CD14-positive monocyte (primary cell): Measurements from ENCODE around the gene C12orf56. TPM values are rescaled to one million over a fixed set of nuclear protein-coding genes. Genes with fewer than 3 reads are reported as not detected.

Experiments
- DNase-seq, 3 donors: peaks; one replicate each; pipeline ENCODE4 v3.0.0-alpha.2; 2011 to 2022
- H2AFZ ChIP-seq: 2 replicates; pipeline ENCODE4 v1.6.0; 2012; ENCODE audit warnings: mild to moderate bottlenecking, low read depth, low read length, inconsistent platforms; ENCODE audit not compliant: insufficient read depth, poor library complexity, severe bottlenecking
- H3K27ac ChIP-seq, 2 donors: 1 replicate in 1 of 2; 2 replicates in 1 of 2; pipeline ENCODE4 v1.5.1; 2012 to 2013; ENCODE audit warnings: low read length in 2 of 2, control low read depth in 1 of 2, inconsistent platforms in 1 of 2, low read depth in 1 of 2, mild to moderate bottlenecking in 1 of 2
- H3K27me3 ChIP-seq, 2 donors: one replicate each; pipeline versions ENCODE4 v1.6.0 to v1.6.1; 2011 to 2013; ENCODE audit warnings: low read length in 2 of 2; ENCODE audit not compliant: control insufficient read depth in 2 of 2, insufficient read depth in 2 of 2
- H3K36me3 ChIP-seq, 2 donors: replicated peaks in 1 of 2; 1 replicate in 1 of 2; 2 replicates in 1 of 2; pipeline versions ENCODE4 v1.5.1 to v1.6.1; 2012 to 2013; ENCODE audit warnings: low read length in 2 of 2, control low read depth in 1 of 2, inconsistent platforms in 1 of 2, mild to moderate bottlenecking in 1 of 2; ENCODE audit not compliant: insufficient read depth in 2 of 2, control insufficient read depth in 1 of 2
- H3K4me1 ChIP-seq, 2 donors: 1 replicate in 1 of 2; 2 replicates in 1 of 2; pipeline versions ENCODE4 v1.5.1 to v1.6.1; 2012 to 2013; ENCODE audit warnings: low read length in 2 of 2, control low read depth in 1 of 2, inconsistent platforms in 1 of 2, mild to moderate bottlenecking in 1 of 2, moderate library complexity in 1 of 2; ENCODE audit not compliant: insufficient read depth in 2 of 2, control insufficient read depth in 1 of 2
- H3K4me2 ChIP-seq: replicated peaks from 2 replicates; pipeline ENCODE3; 2012; ENCODE audit warnings: low read length, moderate library complexity, mild to moderate bottlenecking; ENCODE audit not compliant: poor library complexity, severe bottlenecking; ENCODE audit errors: extremely low read depth
- H3K4me3 ChIP-seq, 3 experiments: fragments of 200-600 bp in 1 of 3; sonication (generic) in 1 of 3; replicated peaks in 1 of 3; 1 replicate in 2 of 3; 2 replicates in 1 of 3; pipeline ENCODE4 v1.5.1; 2011 to 2013; ENCODE audit warnings: low read length in 3 of 3, mild to moderate bottlenecking in 3 of 3, control low read depth in 2 of 3, low read depth in 2 of 3, inconsistent platforms in 1 of 3, moderate library complexity in 1 of 3
- H3K79me2 ChIP-seq: 2 replicates; pipeline ENCODE4 v1.6.0; 2012; ENCODE audit warnings: mild to moderate bottlenecking, control low read depth, inconsistent platforms, low read length, moderate library complexity; ENCODE audit not compliant: insufficient read depth
- H3K9ac ChIP-seq: 2 replicates; pipeline ENCODE4 v1.6.0; 2017; ENCODE audit warnings: low read length, mild to moderate bottlenecking; ENCODE audit not compliant: insufficient read depth, poor library complexity, severe bottlenecking
- H3K9me3 ChIP-seq, 2 donors: replicated peaks in 1 of 2; 1 replicate in 1 of 2; 2 replicates in 1 of 2; pipeline versions ENCODE4 v1.5.1 to v1.6.1; 2012 to 2013; ENCODE audit warnings: low read length in 2 of 2, control low read depth in 1 of 2; ENCODE audit not compliant: control insufficient read depth in 1 of 2, insufficient read depth in 1 of 2
- H4K20me1 ChIP-seq: 2 replicates; pipeline ENCODE4 v1.6.0; 2012; ENCODE audit warnings: mild to moderate bottlenecking, low read length, control low read depth, moderate library complexity; ENCODE audit not compliant: insufficient read depth
- H3K27ac Mint-ChIP-seq, 7 donors: one replicate each; pipeline ENCODE4 v1.8.0; 2020; ENCODE audit warnings: mild to moderate bottlenecking in 7 of 7, mixed read lengths in 7 of 7, moderate library complexity in 6 of 7, inconsistent platforms in 2 of 7
- H3K27me3 Mint-ChIP-seq, 3 donors: one replicate each; pipeline ENCODE4 v1.8.0; 2021 to 2022; ENCODE audit warnings: low read depth in 3 of 3, mild to moderate bottlenecking in 3 of 3, mixed read lengths in 3 of 3, moderate library complexity in 3 of 3, inconsistent platforms in 1 of 3
- H3K36me3 Mint-ChIP-seq, 2 donors: one replicate each; pipeline ENCODE4 v1.8.0; 2020; ENCODE audit warnings: mixed read lengths in 2 of 2, inconsistent platforms in 1 of 2, mild to moderate bottlenecking in 1 of 2
- H3K4me1 Mint-ChIP-seq: one replicate; pipeline ENCODE4 v1.8.0; 2020; ENCODE audit warnings: mild to moderate bottlenecking, mixed read lengths
- H3K4me3 Mint-ChIP-seq, 2 donors: one replicate each; pipeline ENCODE4 v1.8.0; 2020; ENCODE audit warnings: mild to moderate bottlenecking in 2 of 2, mixed read lengths in 2 of 2, moderate library complexity in 1 of 2
- H3K9me3 Mint-ChIP-seq, 7 donors: one replicate each; pipeline ENCODE4 v1.8.0; 2020 to 2022; ENCODE audit warnings: mixed read lengths in 7 of 7, mild to moderate bottlenecking in 6 of 7, moderate library complexity in 6 of 7, inconsistent platforms in 2 of 7
- WGBS: methylation state at CpG from one replicate; pipeline ENCODE4 v1.1.5; 2013; ENCODE audit warnings: missing lambda C conversion rate; ENCODE audit not compliant: insufficient coverage; 5-methylcytosine and 5-hydroxymethylcytosine counted together
- intact Hi-C, 2 donors: fragments of 100-400 bp; cut with micrococcal nuclease; formaldehyde crosslinking; loops; one replicate each; pipeline versions ENCODE4 v1.15.0 to v1.15.1; 2023
- polyA plus RNA-seq, 3 donors: library from polyadenylated mRNA; depleted of rRNA in 1 of 3; unstranded in 2 of 3; stranded (reverse) in 1 of 3; fragments of 300-500 nt in 2 of 3; fragments of >200 nt in 1 of 3; fragmentation: Illumina TruSeq in 2 of 3; gene quantifications; 1 replicate in 2 of 3; 2 replicates in 1 of 3; pipeline ENCODE4 v1.2.3, GENCODE V29; 2012 to 2021
- TF ChIP-seq, protein P1 (sequence below): fragments of 200-600 bp; IDR thresholded peaks from one replicate; pipeline ENCODE4 v1.8.0; 2022; ENCODE audit warnings: antibody characterized with exemption, mild to moderate bottlenecking

C12orf56 gene
- polyA plus RNA-seq, 3 donors = not detected

DNA sequence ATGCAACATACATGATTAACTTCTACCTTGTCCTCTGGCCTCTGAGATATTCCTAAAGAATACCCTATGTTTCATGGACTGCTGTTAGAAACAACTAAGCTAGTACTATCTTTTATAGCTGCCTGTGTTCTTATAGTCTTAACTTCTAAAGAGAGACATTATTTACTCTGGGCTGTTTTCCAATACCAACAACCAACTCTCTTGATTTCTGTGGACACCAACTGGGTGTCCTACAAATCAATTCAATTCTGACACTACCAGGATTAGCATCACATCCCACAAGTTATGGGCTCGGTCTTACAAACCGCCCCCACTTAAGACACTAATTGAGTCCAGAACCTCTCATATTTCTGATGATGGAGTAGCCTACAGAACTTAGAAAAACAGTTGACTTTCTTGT lies 21.9 kb upstream of the C12orf56 start:
- H3K4me1 Mint-ChIP-seq = peaks cover under 1% of the 10 kb centered on the region
- H3K4me3 Mint-ChIP-seq = no peak overlapping the region
- no peaks in the 10 kb centered on the region for H3K27me3 Mint-ChIP-seq
- peaks cover 58 to 73% of the 10 kb centered on the region in 2 donors for H3K36me3 Mint-ChIP-seq
- WGBS = no CpG with 5 or more reads among the region's 2 CpGs
- H3K27ac Mint-ChIP-seq = no peak overlapping the region
- no peak overlapping the region for H3K4me3 ChIP-seq
- no peaks in the 10 kb centered on the region for H4K20me1 ChIP-seq
- no peak overlapping the region for H3K27ac ChIP-seq
- peaks cover 11% of the 10 kb centered on the region for H3K79me2 ChIP-seq
- no peak overlapping the region for H3K9ac ChIP-seq
- intact Hi-C loops = no loop called here
- no peak overlapping the region for H2AFZ ChIP-seq
- no peak overlapping the region for H3K4me2 ChIP-seq
- TF ChIP-seq, protein P1, sequence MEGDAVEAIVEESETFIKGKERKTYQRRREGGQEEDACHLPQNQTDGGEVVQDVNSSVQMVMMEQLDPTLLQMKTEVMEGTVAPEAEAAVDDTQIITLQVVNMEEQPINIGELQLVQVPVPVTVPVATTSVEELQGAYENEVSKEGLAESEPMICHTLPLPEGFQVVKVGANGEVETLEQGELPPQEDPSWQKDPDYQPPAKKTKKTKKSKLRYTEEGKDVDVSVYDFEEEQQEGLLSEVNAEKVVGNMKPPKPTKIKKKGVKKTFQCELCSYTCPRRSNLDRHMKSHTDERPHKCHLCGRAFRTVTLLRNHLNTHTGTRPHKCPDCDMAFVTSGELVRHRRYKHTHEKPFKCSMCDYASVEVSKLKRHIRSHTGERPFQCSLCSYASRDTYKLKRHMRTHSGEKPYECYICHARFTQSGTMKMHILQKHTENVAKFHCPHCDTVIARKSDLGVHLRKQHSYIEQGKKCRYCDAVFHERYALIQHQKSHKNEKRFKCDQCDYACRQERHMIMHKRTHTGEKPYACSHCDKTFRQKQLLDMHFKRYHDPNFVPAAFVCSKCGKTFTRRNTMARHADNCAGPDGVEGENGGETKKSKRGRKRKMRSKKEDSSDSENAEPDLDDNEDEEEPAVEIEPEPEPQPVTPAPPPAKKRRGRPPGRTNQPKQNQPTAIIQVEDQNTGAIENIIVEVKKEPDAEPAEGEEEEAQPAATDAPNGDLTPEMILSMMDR = no peak
- H3K27me3 ChIP-seq = no peaks in the 10 kb centered on the region
- H3K4me1 ChIP-seq = no peaks in the 10 kb centered on the region
- peaks cover 73 to 78% of the 10 kb centered on the region in 2 donors for H3K36me3 ChIP-seq
- no peaks in the 10 kb centered on the region for H3K9me3 ChIP-seq
- DNase-seq = no peak
- no peaks in the 10 kb centered on the region for H3K9me3 Mint-ChIP-seq

DNA sequence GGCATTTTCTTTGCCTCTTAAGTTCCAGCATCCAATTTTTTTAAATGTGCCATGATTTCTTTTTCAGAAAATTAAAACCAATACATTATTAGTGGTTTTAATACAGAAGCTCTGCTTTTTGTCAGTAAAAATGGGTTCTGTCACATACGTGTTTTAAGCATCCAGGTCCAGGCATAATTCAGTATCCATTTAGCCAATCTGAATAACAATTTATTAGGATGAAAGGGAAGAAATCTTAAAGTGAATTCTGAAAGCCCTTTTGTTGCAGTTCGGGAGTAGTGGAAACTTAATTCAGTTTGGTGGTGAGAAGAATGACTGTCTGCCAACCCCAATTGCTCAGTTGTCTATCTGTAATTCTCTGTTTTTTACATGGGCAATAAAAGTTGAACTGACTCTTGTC lies 20.9 kb upstream of the C12orf56 start:
- TF ChIP-seq, protein P1 = no peak
- Histone ChIP-seq H3K4me3 (no peak overlapping the region), H2AFZ (no peak overlapping the region), H3K79me2 (peaks cover 21% of the 10 kb centered on the region), H3K36me3 (peaks cover 63 to 68% of the 10 kb centered on the region in 2 donors), H3K4me1 (no peaks in the 10 kb centered on the region), H3K9me3 (no peaks in the 10 kb centered on the region), H3K27me3 (no peaks in the 10 kb centered on the region), H3K4me2 (no peak overlapping the region), H3K27ac (no peak overlapping the region), H3K9ac (no peak overlapping the region), H4K20me1 (no peaks in the 10 kb centered on the region)
- Mint-ChIP-seq H3K9me3 (no peaks in the 10 kb centered on the region), H3K36me3 (peaks cover 49 to 63% of the 10 kb centered on the region in 2 donors), H3K27me3 (no peaks in the 10 kb centered on the region), H3K27ac (no peak overlapping the region), H3K4me1 (peaks cover 2% of the 10 kb centered on the region), H3K4me3 (no peak overlapping the region)
- 100% methylated on average over 1 of the region's 2 CpGs for WGBS
- DNase-seq = no peak
- intact Hi-C loops = no loop called here
